NCI-H1105 treated with DMSO at 0.1 percent for 48 hours (cell line): ENCODE results near the gene CATSPERZ.

Source experiments
- DNase-seq: peaks from one replicate; lab custom pipeline; 2025; lab: John Stamatoyannopoulos, UW

The CATSPERZ gene

DNA sequence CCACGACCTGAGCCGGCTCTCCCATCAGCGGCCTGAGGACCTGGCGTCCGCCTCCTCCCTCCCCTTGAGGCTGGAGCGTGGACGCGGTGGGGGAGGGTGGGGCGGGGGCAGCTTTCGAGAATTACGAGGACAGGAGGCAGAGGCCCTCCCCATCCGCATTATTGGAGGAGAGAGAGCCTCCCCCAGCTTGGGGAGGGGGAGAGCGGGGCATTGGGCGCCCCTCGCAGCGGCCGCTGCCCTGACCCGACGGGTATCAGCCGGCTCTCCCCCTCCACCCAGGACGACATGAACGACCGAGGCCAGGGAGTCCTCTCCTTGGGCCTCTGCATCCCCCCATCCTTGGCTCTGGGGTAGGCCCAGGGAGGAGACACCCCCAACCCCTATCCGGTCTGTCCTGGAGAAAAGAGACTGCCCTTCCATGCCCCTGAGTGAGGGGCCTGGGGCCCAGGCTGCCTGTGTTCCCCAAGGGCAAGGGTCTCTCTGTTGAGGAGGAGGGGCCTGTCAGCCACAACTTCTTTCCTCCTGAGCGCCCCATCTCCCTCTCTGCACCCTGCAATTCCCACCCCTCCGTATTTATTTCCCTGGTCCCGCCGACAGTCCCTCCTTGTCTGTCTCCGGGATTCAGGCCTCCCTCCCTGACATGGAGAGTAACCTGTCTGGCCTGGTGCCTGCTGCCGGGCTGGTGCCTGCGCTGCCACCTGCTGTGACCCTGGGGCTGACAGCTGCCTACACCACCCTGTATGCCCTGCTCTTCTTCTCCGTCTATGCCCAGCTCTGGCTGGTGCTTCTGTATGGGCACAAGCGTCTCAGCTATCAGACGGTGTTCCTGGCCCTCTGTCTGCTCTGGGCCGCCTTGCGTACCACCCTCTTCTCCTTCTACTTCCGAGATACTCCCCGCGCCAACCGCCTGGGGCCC is 14.0 kb upstream of the CATSPERZ start:
- peak; percentile 25 for DNase-seq

DNA sequence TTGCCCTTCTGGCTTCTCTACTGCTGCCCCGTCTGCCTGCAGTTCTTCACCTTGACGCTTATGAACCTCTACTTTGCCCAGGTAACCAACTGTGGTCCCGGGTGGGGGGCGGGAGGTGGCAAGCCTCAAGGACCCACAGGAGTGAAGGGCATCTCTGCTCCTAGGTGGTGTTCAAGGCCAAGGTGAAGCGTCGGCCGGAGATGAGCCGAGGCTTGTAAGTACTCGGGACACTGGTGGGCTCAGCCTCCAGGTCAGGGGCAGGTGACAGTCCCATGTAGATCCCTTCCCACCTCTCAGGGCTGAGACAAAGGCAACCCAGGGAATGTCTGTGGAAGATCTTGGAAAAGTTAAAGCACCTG is 13.4 kb upstream of the CATSPERZ start:
- no peak for DNase-seq

DNA sequence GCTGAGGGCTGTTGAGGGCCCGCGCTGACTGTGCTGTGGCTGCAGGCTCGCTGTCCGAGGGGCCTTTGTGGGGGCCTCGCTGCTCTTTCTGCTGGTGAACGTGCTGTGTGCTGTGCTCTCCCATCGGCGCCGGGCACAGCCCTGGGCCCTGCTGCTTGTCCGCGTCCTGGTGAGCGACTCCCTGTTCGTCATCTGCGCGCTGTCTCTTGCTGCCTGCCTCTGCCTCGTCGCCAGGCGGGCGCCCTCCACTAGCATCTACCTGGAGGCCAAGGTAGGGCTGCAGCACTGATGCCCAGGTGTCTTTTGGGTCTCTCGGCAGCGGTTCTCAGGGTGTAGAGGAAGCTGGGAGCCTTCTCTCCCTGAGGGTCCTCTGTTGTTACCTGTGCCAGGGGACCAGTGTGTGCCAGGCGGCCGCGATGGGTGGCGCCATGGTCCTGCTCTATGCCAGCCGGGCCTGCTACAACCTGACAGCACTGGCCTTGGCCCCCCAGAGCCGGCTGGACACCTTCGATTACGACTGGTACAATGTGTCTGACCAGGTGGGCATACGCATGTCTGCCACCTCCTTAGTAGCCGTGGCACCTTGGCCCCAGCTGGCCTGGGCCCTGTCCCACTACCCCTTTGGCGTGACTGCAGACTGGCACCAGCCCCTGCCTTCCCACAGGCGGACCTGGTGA is 12.3 kb upstream of the CATSPERZ start:
- no peak for DNase-seq

DNA sequence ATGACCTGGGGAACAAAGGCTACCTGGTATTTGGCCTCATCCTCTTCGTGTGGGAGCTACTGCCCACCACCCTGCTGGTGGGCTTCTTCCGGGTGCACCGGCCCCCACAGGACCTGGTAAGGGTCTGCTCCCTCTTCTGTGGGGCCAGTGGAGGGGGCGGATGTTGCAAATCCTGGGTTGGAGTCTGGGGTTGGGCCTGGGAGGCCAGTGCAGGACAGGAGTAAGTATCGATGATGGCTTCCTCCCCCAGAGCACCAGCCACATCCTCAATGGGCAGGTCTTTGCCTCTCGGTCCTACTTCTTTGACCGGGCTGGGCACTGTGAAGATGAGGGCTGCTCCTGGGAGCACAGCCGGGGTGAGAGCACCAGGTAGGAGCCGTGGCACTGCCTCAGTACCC is 11.8 kb upstream of the CATSPERZ start:
- DNase-seq, result no peak

DNA sequence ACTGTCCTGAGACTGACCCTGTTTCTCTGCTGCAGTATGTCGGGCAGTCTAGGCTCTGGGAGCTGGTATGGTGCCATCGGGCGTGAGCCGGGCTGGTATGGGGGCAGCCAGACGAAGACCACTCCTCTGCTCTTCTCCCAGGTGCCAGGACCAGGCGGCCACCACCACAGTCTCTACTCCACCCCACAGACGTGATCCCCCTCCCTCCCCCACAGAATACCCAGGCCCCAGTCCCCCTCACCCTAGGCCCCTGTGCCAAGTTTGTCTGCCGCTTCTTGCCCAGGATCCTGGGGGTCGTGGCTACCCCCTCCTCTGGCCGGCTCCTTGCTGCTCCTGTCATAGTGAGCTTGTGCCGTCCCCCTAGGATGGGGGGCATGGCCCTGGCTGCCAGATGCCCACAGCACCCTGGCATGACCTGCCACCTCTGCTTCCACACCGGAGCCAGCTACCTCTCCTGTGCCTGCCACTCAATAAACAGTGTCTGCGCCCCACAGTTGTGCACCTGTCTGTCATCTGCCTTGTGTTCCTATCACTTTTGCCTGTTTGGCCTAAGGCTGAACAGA is 11.1 kb upstream of the CATSPERZ start:
- no peak for DNase-seq

DNA sequence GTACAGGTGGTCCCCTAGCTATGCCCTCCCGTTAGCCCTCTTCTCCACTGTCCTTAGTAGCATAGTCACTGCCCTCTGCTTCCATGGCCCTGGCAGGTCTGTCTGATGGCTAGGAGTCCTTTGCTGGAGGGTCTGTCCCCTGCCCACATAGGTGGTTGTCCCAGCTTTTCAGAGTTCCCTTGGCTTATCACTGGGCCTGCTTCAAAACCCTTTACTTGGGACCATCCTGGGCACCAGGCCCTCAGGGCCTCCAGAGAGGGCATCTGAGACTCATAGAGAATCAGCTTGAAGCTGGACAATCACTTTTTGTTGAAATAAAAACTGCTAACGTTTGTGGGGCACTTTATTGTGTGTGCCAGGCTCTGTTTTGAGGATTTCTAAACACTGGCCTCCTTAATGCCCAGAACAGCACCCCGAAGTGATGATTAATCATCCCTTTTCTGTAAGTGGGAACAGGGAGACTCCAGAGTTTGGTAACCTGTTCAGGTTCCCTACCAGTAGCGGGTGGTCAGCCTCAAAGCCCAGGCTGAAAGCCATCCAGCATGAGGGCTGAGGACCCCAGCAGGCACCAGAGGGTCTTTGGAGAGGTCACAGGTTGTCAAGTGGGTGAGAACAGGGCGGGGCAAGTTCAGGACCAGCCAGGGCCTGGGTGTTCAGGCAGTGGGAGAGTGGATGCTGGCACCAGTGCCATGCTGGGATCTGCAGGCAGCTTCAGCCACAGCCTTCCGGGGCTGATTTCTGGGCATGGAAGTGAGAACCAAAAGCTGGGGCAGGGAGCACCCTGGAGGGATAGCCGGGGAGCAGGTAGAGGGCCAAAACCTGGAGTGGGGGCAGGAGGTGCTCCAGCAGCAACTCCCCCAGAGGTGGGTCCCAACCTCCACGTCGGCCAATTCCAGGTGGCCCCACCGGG is 9.6 kb upstream of the CATSPERZ start:
- DNase-seq, result no peak

DNA sequence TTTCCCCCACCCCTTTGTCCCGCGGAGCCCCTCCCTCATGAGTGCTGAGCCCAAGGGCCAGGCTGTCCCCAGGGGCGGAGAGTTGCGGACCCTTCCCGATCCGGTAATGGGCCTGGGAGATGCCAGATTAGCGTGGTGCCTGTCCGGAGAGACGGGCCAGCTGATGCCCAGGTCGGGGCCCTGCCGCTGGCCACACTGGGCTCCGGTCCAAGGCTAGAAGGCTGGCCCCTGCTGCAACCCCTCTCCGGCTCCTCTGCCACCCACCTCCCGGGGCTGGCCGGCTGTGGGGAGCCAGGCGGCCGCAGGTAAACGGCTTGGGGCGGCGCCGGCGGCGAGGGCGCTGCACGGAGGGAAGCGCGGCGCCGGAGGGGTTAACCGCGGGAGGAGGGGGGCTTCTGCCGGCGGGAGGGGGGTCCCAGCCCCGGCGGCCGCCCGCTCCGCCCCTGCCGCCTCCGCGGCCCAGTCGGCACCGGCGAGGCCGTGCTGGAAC is 8.9 kb upstream of the CATSPERZ start, which contains the start of gene KCNK4:
TSS of gene KCNK4 (plus strand) at position 41 of the 490 bp plus-strand sequence. CDS start 1,717 bp downstream, outside the sequence.
- no peak for DNase-seq

DNA sequence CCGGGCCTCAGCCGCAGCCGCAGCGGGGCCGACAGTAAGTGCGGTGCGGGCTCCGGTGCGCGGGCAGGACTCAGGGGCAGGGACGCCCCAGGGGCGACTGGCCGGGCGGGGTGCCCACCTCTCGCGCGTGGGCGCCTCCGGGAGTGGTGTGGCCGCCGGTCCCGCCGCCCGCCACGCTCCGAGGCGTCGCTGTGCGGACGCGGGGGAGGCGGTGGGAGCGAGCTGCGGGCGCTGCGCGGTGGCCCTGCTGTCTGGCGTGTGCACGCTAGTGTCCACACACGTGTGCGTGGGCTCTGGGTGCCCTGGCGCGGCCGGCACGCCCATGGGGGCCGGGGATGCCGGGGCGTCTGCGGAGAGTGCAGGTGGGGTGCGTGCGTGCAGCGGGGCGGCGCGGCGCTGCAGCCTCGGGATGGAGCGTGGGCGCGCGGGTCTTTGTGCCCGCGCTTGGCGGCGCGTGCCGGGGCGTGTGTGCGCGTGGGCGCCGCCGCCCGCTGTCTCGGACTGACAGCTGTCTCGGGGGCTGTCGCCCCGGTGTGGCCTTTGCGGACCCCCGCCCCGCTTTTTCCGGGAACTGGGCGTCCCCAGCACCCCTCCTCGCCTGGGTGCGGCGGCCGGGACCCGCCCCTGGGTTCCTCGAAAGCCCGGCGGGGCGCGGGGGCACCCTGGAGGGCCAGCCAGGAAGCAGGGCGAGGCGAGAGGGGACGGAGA is 8.3 kb upstream of the CATSPERZ start:
- no peak for DNase-seq

DNA sequence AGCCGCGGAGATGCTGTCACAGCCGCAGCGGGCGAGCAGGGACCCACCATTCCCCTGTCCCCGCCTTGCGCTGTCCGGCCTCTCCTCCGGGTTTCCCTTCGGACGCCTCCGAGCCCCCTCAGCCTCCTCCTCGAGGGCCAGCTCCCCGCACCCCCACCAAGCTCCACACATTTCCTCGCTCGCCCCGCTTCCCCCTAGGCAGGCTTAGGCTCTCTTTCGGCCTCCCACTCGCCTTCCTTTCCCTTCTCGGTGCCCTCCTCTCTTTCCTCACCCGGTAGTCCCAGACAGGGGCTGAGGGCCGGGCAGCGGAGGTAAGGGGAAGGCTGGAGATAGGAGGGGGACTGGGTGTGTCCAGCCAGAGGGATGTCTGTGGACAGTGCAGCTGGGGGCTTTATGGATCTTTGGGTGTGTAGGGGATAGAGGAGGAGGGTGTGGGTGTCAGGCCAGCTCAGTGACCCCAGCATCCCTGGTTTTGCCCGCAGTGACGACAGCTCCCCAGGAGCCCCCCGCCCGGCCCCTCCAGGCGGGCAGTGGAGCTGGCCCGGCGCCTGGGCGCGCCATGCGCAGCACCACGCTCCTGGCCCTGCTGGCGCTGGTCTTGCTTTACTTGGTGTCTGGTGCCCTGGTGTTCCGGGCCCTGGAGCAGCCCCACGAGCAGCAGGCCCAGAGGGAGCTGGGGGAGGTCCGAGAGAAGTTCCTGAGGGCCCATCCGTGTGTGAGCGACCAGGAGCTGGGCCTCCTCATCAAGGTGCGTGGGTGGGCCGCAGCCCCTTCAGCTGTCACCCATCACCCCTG is 7.5 kb upstream of the CATSPERZ start:
- no peak for DNase-seq

DNA sequence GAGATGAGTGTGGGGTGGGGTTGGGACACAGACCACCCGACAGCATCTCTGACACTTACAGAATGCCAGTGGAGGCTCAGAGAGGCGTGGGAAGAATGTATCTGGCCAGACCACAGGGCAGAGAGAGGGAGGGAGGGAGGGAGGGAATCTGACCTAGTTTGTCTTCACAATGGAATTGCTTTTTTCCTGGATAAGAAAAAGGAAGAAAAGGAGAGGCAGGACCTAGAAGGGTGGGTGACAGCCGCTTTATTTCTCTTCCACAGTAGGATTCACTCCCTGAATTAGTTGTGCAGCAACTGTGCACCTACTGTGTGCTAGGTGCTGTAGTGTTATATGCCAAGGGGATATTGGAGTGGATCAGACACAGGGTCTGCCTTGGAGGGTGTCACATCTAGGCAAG is 5.4 kb upstream of the CATSPERZ start:
- no peak for DNase-seq

DNA sequence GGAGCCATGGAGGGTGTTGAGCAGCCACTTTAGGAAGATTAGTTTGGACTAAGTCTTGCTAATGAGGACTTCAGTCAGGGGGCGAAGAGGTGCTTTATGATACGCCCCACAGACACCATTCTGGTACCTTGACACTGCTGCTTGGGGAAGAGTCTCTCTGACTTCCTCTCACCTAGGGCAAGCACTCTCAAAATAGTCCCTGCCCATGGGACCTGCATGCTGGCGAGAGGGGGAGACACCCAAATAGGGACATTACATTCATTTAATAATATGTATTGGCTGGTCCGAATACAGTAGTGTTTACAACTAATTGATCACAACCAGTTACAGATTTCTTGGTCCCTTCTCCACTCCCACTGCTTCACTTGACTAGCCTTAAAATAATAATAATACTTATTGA is 4.4 kb upstream of the CATSPERZ start:
- DNase-seq, result no peak

DNA sequence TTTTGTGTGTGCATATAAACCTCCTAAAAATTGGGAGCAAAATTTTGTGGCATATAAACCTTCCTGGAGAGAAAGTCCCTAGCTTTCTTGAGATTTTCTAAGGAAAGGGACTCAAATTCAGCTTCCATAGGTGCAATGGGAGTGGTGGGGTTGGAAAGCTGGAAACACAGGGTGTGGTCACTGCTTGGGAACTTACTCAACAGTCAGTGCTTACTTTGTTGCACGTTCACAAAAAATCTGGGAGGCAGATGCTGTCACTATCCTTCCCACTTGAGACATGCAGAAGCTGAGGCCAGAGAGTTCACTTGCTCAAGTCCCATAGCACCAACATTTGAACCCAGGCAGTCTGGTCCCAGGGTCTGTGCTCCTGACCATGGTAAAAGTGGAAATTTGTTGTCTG is 3.9 kb upstream of the CATSPERZ start:
- DNase-seq, result no peak

DNA sequence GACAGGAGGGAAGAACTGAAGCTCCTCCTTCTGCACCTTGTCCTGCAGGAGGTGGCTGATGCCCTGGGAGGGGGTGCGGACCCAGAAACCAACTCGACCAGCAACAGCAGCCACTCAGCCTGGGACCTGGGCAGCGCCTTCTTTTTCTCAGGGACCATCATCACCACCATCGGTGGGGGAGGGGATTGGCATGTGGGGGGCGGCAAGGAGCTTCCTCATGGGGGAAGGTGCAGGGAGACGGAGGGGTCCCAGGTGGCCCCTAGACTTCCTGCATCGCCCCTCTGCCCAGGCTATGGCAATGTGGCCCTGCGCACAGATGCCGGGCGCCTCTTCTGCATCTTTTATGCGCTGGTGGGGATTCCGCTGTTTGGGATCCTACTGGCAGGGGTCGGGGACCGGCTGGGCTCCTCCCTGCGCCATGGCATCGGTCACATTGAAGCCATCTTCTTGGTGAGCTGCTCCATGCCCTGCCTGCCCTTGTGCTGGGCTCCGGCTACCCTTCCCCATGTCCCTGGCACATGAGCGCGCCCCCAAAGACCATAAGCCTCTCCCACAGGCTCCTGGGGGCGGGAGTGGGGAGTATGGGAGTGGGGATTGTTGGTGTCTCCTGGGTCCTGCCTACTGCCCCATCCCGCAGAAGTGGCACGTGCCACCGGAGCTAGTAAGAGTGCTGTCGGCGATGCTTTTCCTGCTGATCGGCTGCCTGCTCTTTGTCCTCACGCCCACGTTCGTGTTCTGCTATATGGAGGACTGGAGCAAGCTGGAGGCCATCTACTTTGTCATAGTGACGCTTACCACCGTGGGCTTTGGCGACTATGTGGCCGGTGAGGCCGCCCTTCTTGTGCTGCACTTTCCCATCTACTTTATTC is 3.1 kb upstream of the CATSPERZ start:
- no peak for DNase-seq

DNA sequence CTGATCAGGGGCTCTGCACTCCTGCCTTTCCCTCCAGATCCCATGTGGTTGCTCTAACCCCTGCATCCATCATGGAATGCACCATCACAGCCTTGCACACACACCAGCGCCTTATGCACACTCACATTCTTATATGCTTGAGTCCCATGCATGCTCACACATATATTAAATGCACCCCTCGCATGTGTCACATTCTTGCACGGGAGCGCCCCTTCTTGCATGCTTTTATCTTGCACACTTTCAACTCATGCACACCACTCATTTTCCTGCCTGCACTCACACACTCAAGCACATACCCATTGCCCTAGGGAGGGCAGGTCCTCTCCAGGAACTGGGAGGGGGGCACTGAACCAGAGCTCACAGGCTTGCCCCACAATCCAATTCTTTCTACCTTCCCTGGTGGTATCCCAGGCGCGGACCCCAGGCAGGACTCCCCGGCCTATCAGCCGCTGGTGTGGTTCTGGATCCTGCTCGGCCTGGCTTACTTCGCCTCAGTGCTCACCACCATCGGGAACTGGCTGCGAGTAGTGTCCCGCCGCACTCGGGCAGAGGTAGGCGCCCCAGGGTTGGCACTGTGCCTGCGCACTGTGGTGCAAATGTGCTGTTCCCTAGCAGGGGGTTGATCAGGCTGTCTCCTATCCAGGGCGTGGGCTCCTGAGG is 2.3 kb upstream of the CATSPERZ start:
- no peak for DNase-seq

DNA sequence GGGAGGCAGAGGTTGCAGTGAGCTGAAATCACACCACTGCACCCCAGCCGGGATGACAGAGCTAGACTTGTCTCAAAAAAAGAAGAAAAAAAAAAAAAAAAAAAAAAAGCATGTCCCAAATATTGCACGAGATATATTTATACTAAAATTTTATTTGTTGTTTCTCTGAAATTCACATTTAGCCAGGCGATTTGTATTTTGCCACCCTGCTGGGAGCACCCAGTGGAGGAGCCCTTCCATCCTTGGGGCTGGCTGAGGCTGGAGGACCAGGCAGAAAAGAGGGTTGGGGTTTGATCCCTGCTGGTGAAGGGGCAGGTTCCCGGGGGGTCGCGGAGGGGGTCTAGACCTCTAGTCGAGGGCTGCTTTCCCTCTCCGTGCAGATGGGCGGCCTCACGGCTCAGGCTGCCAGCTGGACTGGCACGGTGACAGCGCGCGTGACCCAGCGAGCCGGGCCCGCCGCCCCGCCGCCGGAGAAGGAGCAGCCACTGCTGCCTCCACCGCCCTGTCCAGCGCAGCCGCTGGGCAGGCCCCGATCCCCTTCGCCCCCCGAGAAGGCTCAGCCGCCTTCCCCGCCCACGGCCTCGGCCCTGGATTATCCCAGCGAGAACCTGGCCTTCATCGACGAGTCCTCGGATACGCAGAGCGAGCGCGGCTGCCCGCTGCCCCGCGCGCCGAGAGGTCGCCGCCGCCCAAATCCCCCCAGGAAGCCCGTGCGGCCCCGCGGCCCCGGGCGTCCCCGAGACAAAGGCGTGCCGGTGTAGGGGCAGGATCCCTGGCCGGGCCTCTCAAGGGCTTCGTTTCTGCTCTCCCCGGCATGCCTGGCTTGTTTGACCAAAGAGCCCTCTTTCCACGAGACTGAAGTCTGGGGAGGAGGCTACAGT is 952 bp upstream of the CATSPERZ start:
- no peak for DNase-seq

DNA sequence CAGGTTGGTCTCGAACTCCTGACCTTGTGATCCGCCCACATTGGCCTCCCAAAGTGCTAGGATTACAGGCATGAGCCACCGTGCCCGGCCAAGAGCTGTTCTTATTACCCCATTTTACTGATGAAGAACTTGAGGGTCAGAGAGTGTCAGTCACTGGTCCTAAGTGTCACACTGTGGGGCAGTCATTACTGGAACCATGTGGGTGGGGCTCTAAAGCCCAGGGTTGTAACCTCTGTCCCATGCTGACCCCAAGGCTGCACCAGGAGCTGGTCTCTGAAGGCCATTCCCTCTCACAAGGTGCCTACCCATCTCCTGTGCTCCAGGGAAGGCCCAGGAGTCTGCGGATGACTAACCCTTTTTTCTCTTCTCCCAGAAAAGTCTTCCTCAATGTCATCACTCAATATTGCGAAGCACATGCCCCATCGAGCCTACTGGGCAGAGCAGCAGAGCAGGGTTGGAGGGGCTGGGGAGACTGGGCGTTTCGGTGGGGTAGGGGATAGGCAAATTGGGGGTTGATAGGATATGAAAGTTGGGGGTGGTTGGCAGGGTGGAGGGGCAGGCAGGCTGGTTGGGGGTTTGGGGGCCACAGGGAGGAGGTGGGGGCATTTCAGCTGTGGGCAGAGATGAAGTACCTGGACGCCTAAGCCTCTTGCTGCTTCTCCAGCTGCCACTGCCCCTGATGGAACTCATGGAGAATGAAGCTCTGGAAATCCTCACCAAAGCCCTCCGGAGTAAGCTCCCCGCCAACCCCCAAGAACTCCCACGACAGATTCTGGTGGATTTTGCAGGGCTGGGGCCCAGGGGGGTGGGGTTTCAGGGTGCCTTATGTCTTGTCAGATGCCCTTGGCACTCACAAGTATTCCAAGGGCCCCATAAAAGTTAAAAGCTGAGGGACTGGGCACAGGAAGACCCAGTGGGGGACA is 3.2 kb downstream of the CATSPERZ start:
- no peak for DNase-seq

DNA sequence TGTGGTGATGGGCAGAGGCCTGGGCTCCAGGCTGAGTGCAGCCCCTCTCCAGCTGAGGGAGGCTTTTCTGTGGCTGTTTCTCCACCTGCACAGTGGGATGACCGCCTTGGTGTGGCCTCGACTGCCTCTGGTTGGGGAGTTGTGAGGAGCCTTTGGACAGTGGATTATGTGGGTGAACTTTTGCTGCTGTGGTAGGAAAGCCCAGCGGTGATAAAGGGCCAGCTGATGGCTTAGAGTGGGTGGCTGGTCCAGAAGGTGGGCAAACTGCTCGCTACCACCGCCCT is 3.8 kb downstream of the CATSPERZ start:
- DNase-seq, result no peak
